C4-2B (cell line): ENCODE results near the gene PSG1.
"Not testable (repeated sequence)": the region's sequence is repeated elsewhere in the genome, so short reads cannot be mapped to it uniquely, and the experiment has no call there.

ENCODE experiments used
- ZFX ChIP-seq: fragments of 450-650 bp; IDR thresholded peaks from 2 replicates; pipeline ENCODE4 v1.6.1; 2017
- TF ChIP-seq, protein P1 (sequence below): fragments of 450-650 bp; conservative IDR thresholded peaks from 2 replicates; pipeline ENCODE4 v1.5.1; 2017; ENCODE audit warnings: mild to moderate bottlenecking

DNA sequence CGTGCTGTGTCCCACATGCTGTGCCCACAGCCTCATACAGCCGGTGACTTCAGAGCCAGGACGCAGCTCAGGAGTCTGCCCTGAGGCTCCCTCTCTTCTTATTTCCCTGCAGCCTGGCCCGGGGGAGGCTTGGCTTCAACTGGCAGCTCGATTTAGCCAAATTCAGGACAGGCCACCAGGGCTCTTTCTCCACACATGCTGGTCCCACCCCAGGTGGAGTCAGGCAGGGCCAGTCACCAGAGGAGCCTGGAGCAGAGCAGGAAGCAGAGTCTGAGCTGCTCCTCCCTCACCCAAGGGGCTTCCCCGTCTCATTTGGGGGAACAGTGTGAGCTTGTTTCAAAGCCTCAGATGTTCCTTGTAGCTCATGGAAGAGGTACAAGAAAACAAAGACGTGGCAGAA, 35.9 kb downstream of the PSG1 start:
- TF ChIP-seq, protein P1, sequence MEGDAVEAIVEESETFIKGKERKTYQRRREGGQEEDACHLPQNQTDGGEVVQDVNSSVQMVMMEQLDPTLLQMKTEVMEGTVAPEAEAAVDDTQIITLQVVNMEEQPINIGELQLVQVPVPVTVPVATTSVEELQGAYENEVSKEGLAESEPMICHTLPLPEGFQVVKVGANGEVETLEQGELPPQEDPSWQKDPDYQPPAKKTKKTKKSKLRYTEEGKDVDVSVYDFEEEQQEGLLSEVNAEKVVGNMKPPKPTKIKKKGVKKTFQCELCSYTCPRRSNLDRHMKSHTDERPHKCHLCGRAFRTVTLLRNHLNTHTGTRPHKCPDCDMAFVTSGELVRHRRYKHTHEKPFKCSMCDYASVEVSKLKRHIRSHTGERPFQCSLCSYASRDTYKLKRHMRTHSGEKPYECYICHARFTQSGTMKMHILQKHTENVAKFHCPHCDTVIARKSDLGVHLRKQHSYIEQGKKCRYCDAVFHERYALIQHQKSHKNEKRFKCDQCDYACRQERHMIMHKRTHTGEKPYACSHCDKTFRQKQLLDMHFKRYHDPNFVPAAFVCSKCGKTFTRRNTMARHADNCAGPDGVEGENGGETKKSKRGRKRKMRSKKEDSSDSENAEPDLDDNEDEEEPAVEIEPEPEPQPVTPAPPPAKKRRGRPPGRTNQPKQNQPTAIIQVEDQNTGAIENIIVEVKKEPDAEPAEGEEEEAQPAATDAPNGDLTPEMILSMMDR = not testable (repeated sequence)
- not testable (repeated sequence) for TF ChIP-seq ZFX
